ENCODE measurements around the gene SMIM13.

The SMIM13 gene

DNA sequence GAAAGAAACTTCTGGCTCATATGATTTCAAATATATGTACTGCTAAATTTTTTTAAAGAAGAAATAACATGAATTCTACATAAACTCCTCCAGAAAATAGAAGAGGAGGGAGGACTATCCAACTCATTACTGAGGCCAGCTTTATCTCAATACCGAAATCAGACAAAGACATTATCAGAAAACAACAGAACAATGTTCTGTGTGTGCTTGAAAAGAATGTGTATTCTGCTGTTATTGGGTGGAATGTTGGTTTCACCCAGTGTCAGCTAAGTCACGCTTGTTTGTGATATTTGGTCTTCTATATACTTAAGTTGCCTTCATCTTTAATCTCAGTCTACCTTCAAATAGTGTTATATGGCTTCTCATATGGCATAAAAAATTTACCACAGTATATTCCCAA lies 30.9 kb upstream of the SMIM13 start:
- TF ChIP-seq, protein P1, sequence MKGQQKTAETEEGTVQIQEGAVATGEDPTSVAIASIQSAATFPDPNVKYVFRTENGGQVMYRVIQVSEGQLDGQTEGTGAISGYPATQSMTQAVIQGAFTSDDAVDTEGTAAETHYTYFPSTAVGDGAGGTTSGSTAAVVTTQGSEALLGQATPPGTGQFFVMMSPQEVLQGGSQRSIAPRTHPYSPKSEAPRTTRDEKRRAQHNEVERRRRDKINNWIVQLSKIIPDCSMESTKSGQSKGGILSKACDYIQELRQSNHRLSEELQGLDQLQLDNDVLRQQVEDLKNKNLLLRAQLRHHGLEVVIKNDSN (IDR thresholded peaks at IDR 0.05): no peak
- TF ChIP-seq CEBPB (IDR thresholded peaks at IDR 0.05): no peak
- no peak for TF ChIP-seq ZBTB7A (IDR thresholded peaks at IDR 0.05; ENCODE audit: low read depth)
- TF ChIP-seq EGR1 (IDR thresholded peaks at IDR 0.05): no peak
- TF ChIP-seq CREB1 (IDR thresholded peaks at IDR 0.05; ENCODE audit: low read depth): no peak
- no peak for TF ChIP-seq NFIC (IDR thresholded peaks at IDR 0.05)

DNA sequence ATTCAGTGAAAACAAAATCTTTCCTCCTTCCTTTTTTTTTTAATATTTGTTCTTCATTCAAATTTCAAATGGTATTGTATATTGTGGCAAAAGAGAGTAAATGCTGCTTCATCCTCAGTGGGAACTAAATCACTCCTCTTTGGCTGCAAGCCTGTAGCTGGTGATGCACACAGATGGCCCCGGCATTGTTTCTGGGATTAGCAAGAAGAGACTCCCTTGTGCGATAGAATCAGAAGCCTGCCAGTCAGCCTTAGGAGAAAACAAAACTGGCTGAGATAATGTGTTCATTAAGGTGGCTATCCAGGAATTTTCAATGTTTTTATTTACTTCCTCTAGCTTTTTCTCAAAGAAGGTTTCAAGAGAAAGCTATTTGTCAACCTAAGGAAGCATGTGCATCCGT lies 28.8 kb upstream of the SMIM13 start:
- TF ChIP-seq, protein P2, sequence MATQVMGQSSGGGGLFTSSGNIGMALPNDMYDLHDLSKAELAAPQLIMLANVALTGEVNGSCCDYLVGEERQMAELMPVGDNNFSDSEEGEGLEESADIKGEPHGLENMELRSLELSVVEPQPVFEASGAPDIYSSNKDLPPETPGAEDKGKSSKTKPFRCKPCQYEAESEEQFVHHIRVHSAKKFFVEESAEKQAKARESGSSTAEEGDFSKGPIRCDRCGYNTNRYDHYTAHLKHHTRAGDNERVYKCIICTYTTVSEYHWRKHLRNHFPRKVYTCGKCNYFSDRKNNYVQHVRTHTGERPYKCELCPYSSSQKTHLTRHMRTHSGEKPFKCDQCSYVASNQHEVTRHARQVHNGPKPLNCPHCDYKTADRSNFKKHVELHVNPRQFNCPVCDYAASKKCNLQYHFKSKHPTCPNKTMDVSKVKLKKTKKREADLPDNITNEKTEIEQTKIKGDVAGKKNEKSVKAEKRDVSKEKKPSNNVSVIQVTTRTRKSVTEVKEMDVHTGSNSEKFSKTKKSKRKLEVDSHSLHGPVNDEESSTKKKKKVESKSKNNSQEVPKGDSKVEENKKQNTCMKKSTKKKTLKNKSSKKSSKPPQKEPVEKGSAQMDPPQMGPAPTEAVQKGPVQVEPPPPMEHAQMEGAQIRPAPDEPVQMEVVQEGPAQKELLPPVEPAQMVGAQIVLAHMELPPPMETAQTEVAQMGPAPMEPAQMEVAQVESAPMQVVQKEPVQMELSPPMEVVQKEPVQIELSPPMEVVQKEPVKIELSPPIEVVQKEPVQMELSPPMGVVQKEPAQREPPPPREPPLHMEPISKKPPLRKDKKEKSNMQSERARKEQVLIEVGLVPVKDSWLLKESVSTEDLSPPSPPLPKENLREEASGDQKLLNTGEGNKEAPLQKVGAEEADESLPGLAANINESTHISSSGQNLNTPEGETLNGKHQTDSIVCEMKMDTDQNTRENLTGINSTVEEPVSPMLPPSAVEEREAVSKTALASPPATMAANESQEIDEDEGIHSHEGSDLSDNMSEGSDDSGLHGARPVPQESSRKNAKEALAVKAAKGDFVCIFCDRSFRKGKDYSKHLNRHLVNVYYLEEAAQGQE (IDR thresholded peaks at IDR 0.05; ENCODE audit: low read depth): no peak

DNA sequence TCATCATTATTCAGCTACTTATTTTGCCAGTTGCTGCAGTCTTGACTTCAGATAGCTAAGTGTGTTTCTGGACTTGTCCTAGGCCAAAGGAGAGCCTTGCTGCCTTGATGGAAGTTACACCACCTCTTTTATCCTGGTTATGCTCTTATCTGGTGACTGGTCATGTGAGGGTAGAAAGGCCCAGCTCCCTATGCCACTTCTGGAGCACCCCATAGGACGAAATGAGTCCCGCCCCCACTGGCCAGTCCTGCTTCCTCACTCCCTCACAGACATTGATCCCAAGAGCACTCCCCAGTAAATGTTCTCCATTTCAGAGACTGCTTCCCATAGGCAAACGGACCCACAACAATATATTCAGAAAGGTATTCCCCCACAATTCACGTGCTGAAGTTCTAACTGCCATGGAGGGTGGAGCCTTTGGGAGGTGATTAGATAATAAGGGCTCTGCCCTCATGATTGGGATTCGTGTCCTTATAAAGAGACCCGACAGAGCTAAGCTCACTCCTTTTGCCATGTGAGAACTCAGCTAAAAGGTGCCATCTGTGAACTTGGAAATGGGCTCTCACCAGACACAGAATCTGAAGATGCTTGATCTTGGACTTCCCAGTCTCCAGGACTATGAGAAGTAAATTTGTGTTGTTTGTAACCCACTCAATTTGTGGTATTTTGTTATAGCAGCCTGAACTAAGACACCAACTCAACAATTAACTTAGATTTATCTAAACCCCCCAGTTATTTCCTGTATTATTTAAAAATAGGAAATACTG lies 28.0 kb upstream of the SMIM13 start:
- TF ChIP-seq TAF1 (IDR thresholded peaks at IDR 0.05; ENCODE audit: low read depth): no peak
- no peak for TF ChIP-seq NFIC (IDR thresholded peaks at IDR 0.05)
- TF ChIP-seq, protein P1 (IDR thresholded peaks at IDR 0.05): no peak
- TF ChIP-seq CREB1 (IDR thresholded peaks at IDR 0.05; ENCODE audit: low read depth): no peak
- no peak for TF ChIP-seq RAD21 (IDR thresholded peaks at IDR 0.05; ENCODE audit: low read depth)
- no peak for TF ChIP-seq CEBPB (IDR thresholded peaks at IDR 0.05)
- no peak for TF ChIP-seq EP300 (IDR thresholded peaks at IDR 0.05; ENCODE audit: borderline replicate concordance)
- no peak for TF ChIP-seq YY1 (IDR thresholded peaks at IDR 0.05; ENCODE audit: low read depth)
- TF ChIP-seq, protein P3, sequence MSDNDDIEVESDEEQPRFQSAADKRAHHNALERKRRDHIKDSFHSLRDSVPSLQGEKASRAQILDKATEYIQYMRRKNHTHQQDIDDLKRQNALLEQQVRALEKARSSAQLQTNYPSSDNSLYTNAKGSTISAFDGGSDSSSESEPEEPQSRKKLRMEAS (IDR thresholded peaks at IDR 0.05): no peak

DNA sequence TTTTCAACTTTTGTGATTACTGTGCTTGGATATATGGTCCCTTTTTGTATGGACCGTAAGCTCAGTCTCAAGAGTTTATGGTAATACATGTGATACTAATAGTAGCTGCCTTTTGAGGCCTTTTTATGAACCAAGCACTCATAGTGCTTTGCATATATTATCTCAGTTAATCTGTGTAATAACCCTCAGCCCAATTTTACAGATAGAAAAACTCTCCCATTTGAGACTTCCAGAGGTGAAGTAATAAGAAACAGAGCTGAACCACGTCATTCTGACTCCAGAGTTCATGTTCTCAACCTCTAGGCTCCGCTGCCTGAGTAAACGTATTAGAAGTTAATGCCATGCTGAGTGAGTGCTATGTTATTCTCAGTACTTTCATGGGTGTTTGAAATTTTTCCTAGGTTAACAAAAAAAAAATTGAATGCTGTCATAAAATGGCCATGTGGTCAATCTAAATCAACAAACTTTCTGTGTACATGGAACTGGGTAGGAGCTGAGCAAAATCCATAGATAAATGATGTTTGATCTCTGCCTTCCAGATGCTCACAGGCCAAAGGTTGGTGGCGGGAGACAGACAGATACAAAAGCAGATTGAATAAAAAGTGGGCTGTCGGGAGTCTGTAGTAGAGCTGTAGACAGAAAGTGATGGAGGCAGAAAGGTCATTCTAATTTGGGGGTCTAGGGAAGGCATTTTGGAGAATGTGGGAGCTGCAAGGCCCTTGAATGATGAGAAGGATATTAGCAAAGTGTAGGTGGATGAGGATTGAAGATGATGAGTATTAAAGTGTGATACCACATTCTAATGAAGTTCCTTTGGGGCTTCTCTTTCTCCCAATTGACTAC lies 26.9 kb upstream of the SMIM13 start:
- TF ChIP-seq TAF1 (IDR thresholded peaks at IDR 0.05; ENCODE audit: low read depth): no peak
- TF ChIP-seq, protein P2 (IDR thresholded peaks at IDR 0.05; ENCODE audit: low read depth): no peak
- no peak for TF ChIP-seq CEBPB (IDR thresholded peaks at IDR 0.05)
- TF ChIP-seq YY1 (IDR thresholded peaks at IDR 0.05; ENCODE audit: low read depth): no peak
- no peak for TF ChIP-seq RAD21 (IDR thresholded peaks at IDR 0.05; ENCODE audit: low read depth)
- no peak for TF ChIP-seq CREB1 (IDR thresholded peaks at IDR 0.05; ENCODE audit: low read depth)
- TF ChIP-seq FOXM1 (IDR thresholded peaks at IDR 0.05; ENCODE audit: borderline replicate concordance, low read depth): no peak
- TF ChIP-seq, protein P1 (IDR thresholded peaks at IDR 0.05): no peak
- TF ChIP-seq, protein P3 (IDR thresholded peaks at IDR 0.05): no peak
- no peak for TF ChIP-seq EP300 (IDR thresholded peaks at IDR 0.05; ENCODE audit: borderline replicate concordance)
- no peak for TF ChIP-seq TCF12 (IDR thresholded peaks at IDR 0.05; ENCODE audit: low read depth)
- TF ChIP-seq EGR1 (IDR thresholded peaks at IDR 0.05): no peak
- TF ChIP-seq ZBTB7A (IDR thresholded peaks at IDR 0.05; ENCODE audit: low read depth): no peak
- no peak for TF ChIP-seq TEAD4 (IDR thresholded peaks at IDR 0.05)

DNA sequence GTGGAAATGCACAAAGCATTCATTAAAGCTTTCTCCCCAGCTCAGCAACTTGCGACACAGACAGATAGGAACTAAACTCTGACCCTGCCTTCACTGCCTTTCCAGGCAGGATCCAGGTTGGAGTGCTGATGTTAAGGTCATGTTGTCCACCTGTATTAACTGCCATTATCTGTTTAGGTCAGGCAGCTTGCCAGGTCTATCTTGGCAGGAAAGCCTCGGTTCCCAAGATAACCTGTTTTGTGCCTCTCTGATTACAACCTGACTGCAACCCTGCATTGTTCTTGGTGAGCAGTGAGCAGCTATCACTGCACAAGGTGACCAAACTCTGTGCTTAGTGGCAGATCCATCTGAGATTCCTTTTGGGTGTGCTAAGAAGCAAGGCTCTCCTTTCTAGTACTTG lies 26.3 kb upstream of the SMIM13 start:
- TF ChIP-seq CEBPB (IDR thresholded peaks at IDR 0.05) (no peak), ZBTB7A (IDR thresholded peaks at IDR 0.05; ENCODE audit: low read depth) (no peak), TAF1 (IDR thresholded peaks at IDR 0.05; ENCODE audit: low read depth) (no peak), EP300 (IDR thresholded peaks at IDR 0.05; ENCODE audit: borderline replicate concordance) (no peak), CREB1 (IDR thresholded peaks at IDR 0.05; ENCODE audit: low read depth) (no peak), RAD21 (IDR thresholded peaks at IDR 0.05; ENCODE audit: low read depth) (no peak), EGR1 (IDR thresholded peaks at IDR 0.05) (no peak), YY1 (IDR thresholded peaks at IDR 0.05; ENCODE audit: low read depth) (no peak), TEAD4 (IDR thresholded peaks at IDR 0.05) (no peak), FOXM1 (IDR thresholded peaks at IDR 0.05; ENCODE audit: borderline replicate concordance, low read depth) (no peak), NFIC (IDR thresholded peaks at IDR 0.05) (no peak), TCF12 (IDR thresholded peaks at IDR 0.05; ENCODE audit: low read depth) (no peak)
- TF ChIP-seq, protein P3 (IDR thresholded peaks at IDR 0.05): no peak
- TF ChIP-seq, protein P1 (IDR thresholded peaks at IDR 0.05): no peak
- TF ChIP-seq, protein P2 (IDR thresholded peaks at IDR 0.05; ENCODE audit: low read depth): no peak

All from Ishikawa (cell line).